ENCODE measurements around the gene HGD.
"Not testable (repeated sequence)": the region's sequence is repeated elsewhere in the genome, so short reads cannot be mapped to it uniquely, and the experiment has no call there.

Gene HGD, protein sequence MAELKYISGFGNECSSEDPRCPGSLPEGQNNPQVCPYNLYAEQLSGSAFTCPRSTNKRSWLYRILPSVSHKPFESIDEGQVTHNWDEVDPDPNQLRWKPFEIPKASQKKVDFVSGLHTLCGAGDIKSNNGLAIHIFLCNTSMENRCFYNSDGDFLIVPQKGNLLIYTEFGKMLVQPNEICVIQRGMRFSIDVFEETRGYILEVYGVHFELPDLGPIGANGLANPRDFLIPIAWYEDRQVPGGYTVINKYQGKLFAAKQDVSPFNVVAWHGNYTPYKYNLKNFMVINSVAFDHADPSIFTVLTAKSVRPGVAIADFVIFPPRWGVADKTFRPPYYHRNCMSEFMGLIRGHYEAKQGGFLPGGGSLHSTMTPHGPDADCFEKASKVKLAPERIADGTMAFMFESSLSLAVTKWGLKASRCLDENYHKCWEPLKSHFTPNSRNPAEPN

DNA sequence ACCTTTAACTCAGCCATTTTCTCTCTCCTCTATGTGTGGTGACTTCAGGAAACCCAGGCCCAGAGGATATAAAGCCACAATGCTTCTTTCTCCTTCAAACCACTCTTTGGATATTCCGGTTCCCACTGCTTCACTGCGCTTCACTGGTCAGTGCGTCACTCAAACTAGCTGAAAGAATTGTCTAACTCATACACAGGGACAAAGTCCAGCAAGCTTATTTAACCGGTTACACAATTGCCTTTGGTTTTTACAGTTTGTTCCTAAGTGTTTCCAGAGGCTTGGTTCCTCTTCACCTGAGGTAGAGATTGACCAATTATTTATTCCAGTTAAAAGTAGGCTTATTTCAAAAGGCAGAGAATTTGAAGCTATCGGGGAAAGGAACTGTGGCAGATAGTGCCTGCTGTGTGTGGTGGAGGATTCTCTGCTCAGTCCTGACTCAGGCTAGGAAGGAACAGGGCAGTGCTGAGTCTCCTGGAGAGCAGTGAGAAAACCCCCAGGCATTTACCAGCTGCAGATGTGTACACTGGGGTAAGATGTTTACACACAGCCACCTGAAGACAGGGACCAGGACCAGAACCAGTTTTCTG is at the start of gene HGD:
TSS of gene HGD (minus strand) at position 145 of the 587 bp plus-strand sequence. CDS start at position 17, 128 bp downstream.
- peaks cover 2% of the 10 kb centered on the region for H3K4me1 ChIP-seq (ENCODE audit: insufficient read depth, insufficient read length)
- H3K36me3 ChIP-seq (ENCODE audit: insufficient read depth, insufficient read length, low read length), result no peaks in the 10 kb centered on the region
- no peaks in the 10 kb centered on the region for H3K9me3 ChIP-seq (ENCODE audit: insufficient read depth, low read length)
- no peak for DNase-seq (ENCODE audit: low read depth, low spot score)
- no peak within 1 kb of the TSS for H3K9ac ChIP-seq (ENCODE audit: insufficient read length, low read depth)
- no peak within 1 kb of the TSS for H3K4me3 ChIP-seq (ENCODE audit: insufficient read length, low read depth)
- TF ChIP-seq ZNF274 (IDR thresholded peaks at IDR 0.05; ENCODE audit: low read depth, low read length) (no peak), YY1 (IDR thresholded peaks at IDR 0.05; ENCODE audit: insufficient read depth, insufficient read length) (no peak), SUZ12 (IDR thresholded peaks at IDR 0.05; ENCODE audit: extremely low read depth, insufficient read depth, insufficient read length) (no peak)
- H3K27me3 ChIP-seq (ENCODE audit: insufficient read depth, insufficient read length), result no peaks in the 10 kb centered on the region

DNA sequence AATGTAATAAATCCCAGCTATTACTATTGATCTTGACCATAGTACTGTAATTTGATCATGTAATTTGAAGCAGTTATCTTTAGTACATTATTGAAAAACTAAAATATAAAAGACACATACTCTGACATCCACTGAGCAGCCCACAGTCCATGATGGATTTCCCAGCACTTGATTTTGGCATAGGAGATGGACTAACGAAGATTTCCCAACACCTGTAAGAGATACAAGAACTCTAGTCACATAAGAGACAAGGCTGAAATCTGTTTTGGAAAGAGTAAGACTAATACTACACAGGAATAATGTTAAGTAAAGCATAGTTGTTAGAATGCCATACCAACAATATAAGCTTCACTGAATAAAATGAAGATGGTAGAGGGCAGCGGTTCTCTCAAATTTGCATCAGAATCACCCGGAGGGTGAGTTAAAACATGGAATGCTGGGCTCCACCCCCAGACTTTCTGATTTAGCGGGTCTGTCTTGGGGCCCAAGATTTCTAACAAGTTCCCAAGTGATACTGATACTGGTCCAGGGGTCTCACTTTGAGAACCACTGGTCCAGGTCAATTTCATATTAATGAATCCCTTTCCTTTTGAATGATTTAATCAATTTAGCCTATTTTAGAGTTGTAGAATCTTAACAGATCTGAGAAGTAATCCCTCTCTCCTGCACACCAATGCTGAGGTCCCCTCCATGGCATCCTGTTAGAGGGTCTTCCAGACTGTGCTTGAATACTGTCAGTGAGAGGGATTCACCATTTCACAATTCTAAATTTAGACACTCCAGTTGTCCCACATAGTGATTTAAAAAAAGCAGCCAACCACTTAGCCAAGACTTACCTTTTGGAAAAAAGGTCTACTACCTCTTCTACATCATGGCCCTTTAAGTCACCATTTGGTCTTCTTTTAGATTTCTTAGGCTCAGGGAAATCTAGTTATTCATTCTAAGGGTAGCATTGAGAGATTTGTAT is 48.8 kb upstream of the HGD start:
- Histone ChIP-seq H3K4me3 (ENCODE audit: insufficient read length, low read depth) (no peak overlapping the region), H3K9me3 (ENCODE audit: insufficient read depth, low read length) (no peaks in the 10 kb centered on the region), H3K27me3 (ENCODE audit: insufficient read depth, insufficient read length) (no peaks in the 10 kb centered on the region), H3K4me1 (ENCODE audit: insufficient read depth, insufficient read length) (no peaks in the 10 kb centered on the region), H3K9ac (ENCODE audit: insufficient read length, low read depth) (no peak overlapping the region), H3K36me3 (ENCODE audit: insufficient read depth, insufficient read length, low read length) (peaks cover 8% of the 10 kb centered on the region)
- no peak for DNase-seq (ENCODE audit: low read depth, low spot score)
- TF ChIP-seq YY1 (IDR thresholded peaks at IDR 0.05; ENCODE audit: insufficient read depth, insufficient read length) (no peak), SUZ12 (IDR thresholded peaks at IDR 0.05; ENCODE audit: extremely low read depth, insufficient read depth, insufficient read length) (no peak), ZNF274 (IDR thresholded peaks at IDR 0.05; ENCODE audit: low read depth, low read length) (no peak)

DNA sequence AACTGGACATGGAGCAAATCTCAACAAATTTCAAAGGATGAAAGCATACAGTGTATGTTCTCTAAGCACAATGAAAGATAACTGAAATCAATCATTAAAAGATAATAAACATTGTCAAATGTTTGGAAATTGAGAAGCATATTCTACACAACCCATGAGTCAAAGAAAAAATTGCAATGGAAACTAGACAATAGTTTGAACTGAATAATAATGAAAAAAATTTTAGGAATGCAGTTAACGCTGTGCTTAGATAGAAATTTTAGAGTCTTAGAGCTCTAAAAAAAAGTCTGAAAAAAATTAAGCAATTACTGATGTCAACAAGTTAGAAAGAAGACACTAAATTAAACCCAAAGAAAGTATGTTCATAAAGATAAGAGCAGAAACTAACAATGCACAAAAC is 44.8 kb upstream of the HGD start:
- DNase-seq (ENCODE audit: low read depth, low spot score), result no peak
- Histone ChIP-seq H3K9ac (ENCODE audit: insufficient read length, low read depth) (no peak overlapping the region), H3K36me3 (ENCODE audit: insufficient read depth, insufficient read length, low read length) (peaks cover 8% of the 10 kb centered on the region), H3K4me3 (ENCODE audit: insufficient read length, low read depth) (no peak overlapping the region), H3K9me3 (ENCODE audit: insufficient read depth, low read length) (no peaks in the 10 kb centered on the region), H3K27me3 (ENCODE audit: insufficient read depth, insufficient read length) (no peaks in the 10 kb centered on the region), H3K4me1 (ENCODE audit: insufficient read depth, insufficient read length) (no peaks in the 10 kb centered on the region)
- TF ChIP-seq SUZ12 (IDR thresholded peaks at IDR 0.05; ENCODE audit: extremely low read depth, insufficient read depth, insufficient read length) (no peak), YY1 (IDR thresholded peaks at IDR 0.05; ENCODE audit: insufficient read depth, insufficient read length) (no peak), ZNF274 (IDR thresholded peaks at IDR 0.05; ENCODE audit: low read depth, low read length) (no peak)

DNA sequence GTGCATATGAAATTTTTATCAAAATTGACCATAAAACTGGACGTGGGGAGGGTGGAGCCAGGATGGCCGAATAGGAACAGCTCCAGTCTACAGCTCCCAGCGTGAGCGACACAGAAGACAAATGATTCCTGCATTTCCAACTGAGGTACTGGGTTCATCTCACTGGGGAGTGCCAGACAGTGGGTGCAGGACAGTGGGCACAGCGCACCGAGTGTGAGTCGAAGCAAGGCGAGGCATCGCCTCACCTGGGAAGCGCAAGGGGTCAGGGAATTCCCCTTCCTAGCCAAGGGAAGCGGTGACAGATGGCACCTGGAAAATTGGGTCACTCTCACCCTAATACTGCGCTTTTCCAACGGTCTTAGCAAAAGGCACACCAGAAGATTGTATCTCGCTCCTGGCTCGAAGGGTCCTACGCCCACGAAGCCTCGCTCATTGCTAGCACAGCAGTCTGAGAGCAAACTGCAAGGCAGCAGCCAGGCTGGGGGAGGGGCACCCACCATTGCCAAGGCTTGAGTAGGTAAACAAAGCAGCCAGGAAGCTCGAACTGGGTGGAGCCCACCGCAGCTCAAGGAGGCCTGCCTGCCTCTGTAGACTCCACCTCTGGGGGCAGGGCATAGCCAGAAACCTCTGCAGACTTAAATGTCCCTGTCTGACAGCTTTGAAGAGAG is 37.3 kb upstream of the HGD start:
- not testable (repeated sequence) for H3K27me3 ChIP-seq (ENCODE audit: insufficient read depth, insufficient read length); H3K4me1 ChIP-seq (ENCODE audit: insufficient read depth, insufficient read length); H3K9me3 ChIP-seq (ENCODE audit: insufficient read depth, low read length); H3K36me3 ChIP-seq (ENCODE audit: insufficient read depth, insufficient read length, low read length)
- Histone ChIP-seq H3K9ac (ENCODE audit: insufficient read length, low read depth) (peak overlapping the region; percentile 76), H3K4me3 (ENCODE audit: insufficient read length, low read depth) (peak overlapping the region; percentile 51)
- peak; percentile 20 for DNase-seq (ENCODE audit: low read depth, low spot score)

DNA sequence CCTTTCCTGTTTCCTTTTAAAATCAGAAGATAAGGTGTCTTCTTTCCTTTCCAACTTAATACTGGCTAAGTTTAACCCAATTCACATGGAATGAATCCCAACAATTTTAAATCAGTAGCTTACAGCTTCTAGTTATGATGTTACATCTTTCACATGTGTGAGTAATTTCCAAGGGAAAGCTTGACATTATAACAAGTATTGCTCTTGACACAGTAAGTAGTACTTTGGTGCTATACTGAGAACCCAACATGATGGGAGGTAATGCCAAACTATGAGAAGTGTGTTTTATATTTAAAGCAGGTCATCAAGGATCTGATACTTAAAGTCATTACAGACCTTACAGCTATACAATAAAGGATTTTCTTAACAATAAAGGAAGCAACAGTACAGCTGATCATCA is 31.2 kb upstream of the HGD start:
- Histone ChIP-seq H3K9ac (ENCODE audit: insufficient read length, low read depth) (no peak overlapping the region), H3K9me3 (ENCODE audit: insufficient read depth, low read length) (no peaks in the 10 kb centered on the region), H3K4me3 (ENCODE audit: insufficient read length, low read depth) (no peak overlapping the region), H3K36me3 (ENCODE audit: insufficient read depth, insufficient read length, low read length) (no peaks in the 10 kb centered on the region), H3K27me3 (ENCODE audit: insufficient read depth, insufficient read length) (no peaks in the 10 kb centered on the region), H3K4me1 (ENCODE audit: insufficient read depth, insufficient read length) (no peaks in the 10 kb centered on the region)
- TF ChIP-seq SUZ12 (IDR thresholded peaks at IDR 0.05; ENCODE audit: extremely low read depth, insufficient read depth, insufficient read length) (no peak), YY1 (IDR thresholded peaks at IDR 0.05; ENCODE audit: insufficient read depth, insufficient read length) (no peak), ZNF274 (IDR thresholded peaks at IDR 0.05; ENCODE audit: low read depth, low read length) (no peak)
- DNase-seq (ENCODE audit: low read depth, low spot score), result no peak

DNA sequence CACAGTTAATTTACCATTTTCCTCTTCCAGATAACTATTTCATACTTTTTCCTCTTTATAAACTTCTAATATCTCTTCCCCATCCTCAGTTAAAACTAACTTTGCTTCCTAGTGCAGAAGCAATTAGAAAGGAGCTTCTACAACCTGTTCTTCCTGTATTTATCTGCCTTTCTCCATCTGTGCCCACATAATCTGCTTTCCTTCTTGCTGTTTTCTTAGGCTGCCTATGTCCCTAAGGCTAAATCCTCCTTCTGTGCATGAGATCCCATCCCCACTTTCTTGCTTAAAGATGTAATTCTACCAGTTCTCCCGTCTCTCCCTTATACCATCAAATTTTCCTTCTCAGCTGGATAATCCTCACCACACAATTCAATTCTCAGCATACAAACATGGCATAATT is 28.3 kb upstream of the HGD start:
- no peak for TF ChIP-seq ZNF274 (IDR thresholded peaks at IDR 0.05; ENCODE audit: low read depth, low read length)
- no peak for TF ChIP-seq YY1 (IDR thresholded peaks at IDR 0.05; ENCODE audit: insufficient read depth, insufficient read length)
- no peak for TF ChIP-seq SUZ12 (IDR thresholded peaks at IDR 0.05; ENCODE audit: extremely low read depth, insufficient read depth, insufficient read length)
- Histone ChIP-seq H3K9ac (ENCODE audit: insufficient read length, low read depth) (no peak overlapping the region), H3K9me3 (ENCODE audit: insufficient read depth, low read length) (no peaks in the 10 kb centered on the region), H3K36me3 (ENCODE audit: insufficient read depth, insufficient read length, low read length) (no peaks in the 10 kb centered on the region), H3K27me3 (ENCODE audit: insufficient read depth, insufficient read length) (no peaks in the 10 kb centered on the region), H3K4me1 (ENCODE audit: insufficient read depth, insufficient read length) (no peaks in the 10 kb centered on the region), H3K4me3 (ENCODE audit: insufficient read length, low read depth) (no peak overlapping the region)
- DNase-seq (ENCODE audit: low read depth, low spot score), result no peak
